DOHH2 (cell line): ENCODE results near the gene BNC2.

ENCODE experiments used
- H3F3A ChIP-seq: fragments of 200-600 bp; sonication (generic), shearing (Covaris generic); 2 replicates; pipeline ENCODE4 v1.6.0; 2016; ENCODE audit warnings: antibody characterized with exemption, mild to moderate bottlenecking; ENCODE audit not compliant: control insufficient read depth, insufficient read depth
- H3K27ac ChIP-seq: fragments of 200-600 bp; sonication (generic); 2 replicates; pipeline ENCODE4 v1.5.1; 2014; ENCODE audit warnings: low read depth, mild to moderate bottlenecking, low read length, moderate library complexity
- H3K27me3 ChIP-seq: fragments of 200-600 bp; sonication (generic); 2 replicates; pipeline ENCODE4 v1.6.1; 2014; ENCODE audit warnings: mild to moderate bottlenecking, low read length, mixed read lengths; ENCODE audit not compliant: control insufficient read depth
- H3K36me3 ChIP-seq: fragments of 200-600 bp; sonication (generic); 2 replicates; pipeline ENCODE4 v1.6.1; 2014; ENCODE audit warnings: mild to moderate bottlenecking, low read length, moderate library complexity, mixed read lengths; ENCODE audit not compliant: control insufficient read depth
- H3K4me1 ChIP-seq: fragments of 200-600 bp; sonication (generic); 2 replicates; pipeline ENCODE4 v1.6.1; 2014; ENCODE audit warnings: mild to moderate bottlenecking, low read length, mixed read lengths; ENCODE audit not compliant: control insufficient read depth
- H3K4me2 ChIP-seq: fragments of 200-600 bp; sonication (generic); 2 replicates; pipeline ENCODE4 v1.6.0; 2014; ENCODE audit warnings: mild to moderate bottlenecking, low read length, moderate library complexity
- H3K4me3 ChIP-seq: fragments of 200-600 bp; sonication (generic); 2 replicates; pipeline ENCODE4 v1.5.1; 2014; ENCODE audit warnings: mild to moderate bottlenecking, low read length, mixed read lengths
- H3K79me2 ChIP-seq: fragments of 200-600 bp; sonication (generic); 2 replicates; pipeline ENCODE4 v1.6.1; 2014; ENCODE audit warnings: mild to moderate bottlenecking, low read length, mixed read lengths; ENCODE audit not compliant: control insufficient read depth
- H3K9me2 ChIP-seq: fragments of 200-600 bp; sonication (generic); replicated peaks from 2 replicates; pipeline ENCODE4 v1.6.1; 2014; ENCODE audit warnings: mild to moderate bottlenecking, low read length, mixed read lengths; ENCODE audit not compliant: control insufficient read depth
- H3K9me3 ChIP-seq: fragments of 200-600 bp; sonication (generic); 2 replicates; pipeline ENCODE4 v1.6.1; 2014; ENCODE audit warnings: antibody characterized with exemption, low read length, mixed read lengths; ENCODE audit not compliant: control insufficient read depth, insufficient read depth
- H4K20me1 ChIP-seq: fragments of 200-600 bp; sonication (generic); 2 replicates; pipeline ENCODE4 v1.6.0; 2014; ENCODE audit warnings: low read depth, mild to moderate bottlenecking, antibody characterized with exemption, low read length, moderate library complexity; ENCODE audit not compliant: control insufficient read depth, insufficient read depth
- CTCF ChIP-seq: fragments of 200-600 bp; sonication (generic); IDR thresholded peaks from one replicate; pipeline ENCODE4 v1.5.1; 2014; ENCODE audit warnings: antibody characterized with exemption, mild to moderate bottlenecking, low read depth, low read length; ENCODE audit not compliant: poor library complexity, severe bottlenecking
- EZH2phosphoT487 ChIP-seq: fragments of 200-600 bp; sonication (generic); IDR thresholded peaks from 2 replicates; pipeline ENCODE4 v1.6.1; 2017; ENCODE audit warnings: borderline replicate concordance, mild to moderate bottlenecking, antibody characterized with exemption, low read length, moderate library complexity, mixed read lengths

BNC2 gene

GRCh38 chr9:16846367-16846766, 24.1 kb downstream of the BNC2 start:
- Histone ChIP-seq H3K27me3 (no peaks in the 10 kb centered on the region), H3K4me1 (no peaks in the 10 kb centered on the region), H3K9me2 (no peaks in the 10 kb centered on the region), H3K36me3 (no peaks in the 10 kb centered on the region), H3K79me2 (no peaks in the 10 kb centered on the region), H3K9me3 (no peaks in the 10 kb centered on the region; the same call in 1 of the 2 replicates), H3K27ac (no peak overlapping the region), H3K4me3 (no peak overlapping the region), H3K4me2 (no peak overlapping the region), H3F3A (no peaks in the 10 kb centered on the region), H4K20me1 (no peaks in the 10 kb centered on the region)
- TF ChIP-seq CTCF (no peak), EZH2phosphoT487 (no peak)

- H3K27ac ChIP-seq = no peak overlapping the region
- no peaks in the 10 kb centered on the region for H3K9me3 ChIP-seq
- TF ChIP-seq EZH2phosphoT487 (no peak), CTCF (no peak)
- no peak overlapping the region for H3K4me2 ChIP-seq
- H3K36me3 ChIP-seq = no peaks in the 10 kb centered on the region
- no peaks in the 10 kb centered on the region for H3K27me3 ChIP-seq
- H3K79me2 ChIP-seq = no peaks in the 10 kb centered on the region
- no peaks in the 10 kb centered on the region for H3K9me2 ChIP-seq
- H3K4me3 ChIP-seq = no peak overlapping the region
- no peaks in the 10 kb centered on the region for H3K4me1 ChIP-seq
- H4K20me1 ChIP-seq = no peaks in the 10 kb centered on the region
- no peaks in the 10 kb centered on the region for H3F3A ChIP-seq
Observed at GRCh38 chr9:16834817-16835216, 35.7 kb downstream of the BNC2 start.

- Histone ChIP-seq H3K27me3 (no peaks in the 10 kb centered on the region), H4K20me1 (no peaks in the 10 kb centered on the region), H3K27ac (no peak overlapping the region), H3K4me2 (no peak overlapping the region), H3K4me3 (no peak overlapping the region), H3K79me2 (no peaks in the 10 kb centered on the region), H3K36me3 (no peaks in the 10 kb centered on the region), H3K9me2 (no peaks in the 10 kb centered on the region), H3K4me1 (no peaks in the 10 kb centered on the region), H3K9me3 (no peaks in the 10 kb centered on the region), H3F3A (no peaks in the 10 kb centered on the region)
- no peak for TF ChIP-seq CTCF
- no peak for TF ChIP-seq EZH2phosphoT487
Observed at GRCh38 chr9:16833296-16833835, 37.1 kb downstream of the BNC2 start.
